ENCODE measurements around the gene TM9SF4. TPM values are rescaled to one million over a fixed set of nuclear protein-coding genes. Genes with fewer than 3 reads are reported as not detected.
A peak's percentile ranks its signal among the peaks of the same experiment; 100 is the strongest.
"Not testable (repeated sequence)": the region's sequence is repeated elsewhere in the genome, so short reads cannot be mapped to it uniquely, and the experiment has no call there.

TM9SF4 gene
- total RNA-seq, 5 donors from 2014 or later (not counting 1 experiment from before 2014, with no cell fraction given) = 32.6 to 42.3 (median 38.0) TPM

GRCh38 chr20:32191422-32191821, 81.9 kb downstream of the TM9SF4 start:
- ChIA-PET CTCF (interaction anchor here (0.5 to 0.8 kb wide), 3 partner anchors 71 to 1357 kb away, joined by 3 to 4 read pairs (median 3); no protein-coding TSS in a partner anchor), POLR2A (interaction anchor here in 1 of 2 donors (0.6 kb wide), 1 partner anchor 14 kb away, joined by 3 read pairs; no protein-coding TSS in a partner anchor)
- WGBS (ENCODE audit: insufficient coverage) = 78% methylated on average over 1 of the region's 3 CpGs
- peak overlapping the region; percentile 77 to 86 for H3K27ac Mint-ChIP-seq
- Histone ChIP-seq H3K27me3 (replicated peaks in 1 of 2; ENCODE audit: control insufficient read depth in 2 of 2, extremely low read depth in 1 of 2, insufficient read depth in 2 of 2, low read length in 1 of 2) (peaks cover 0 to 5% of the 10 kb centered on the region in 2 experiments), H3K4me3 (ENCODE audit: control insufficient read depth in 1 of 2, extremely low read depth in 1 of 2, low read length in 1 of 2) (no peak overlapping the region), H3K9me3 (no peaks in the 10 kb centered on the region), H3K4me1 (ENCODE audit: control insufficient read depth in 1 of 2, extremely low read depth in 1 of 2, insufficient read depth in 2 of 2, low read length in 2 of 2) (peaks cover 2 to 28% of the 10 kb centered on the region in 2 experiments), H3K36me3 (ENCODE audit: control insufficient read depth in 2 of 2, extremely low read depth in 1 of 2, insufficient read depth in 1 of 2, low read length in 1 of 2) (peaks cover 4 to 20% of the 10 kb centered on the region in 2 donors), H3K27ac (ENCODE audit: low read length) (no peak overlapping the region)
- H3K4me3 Mint-ChIP-seq = peak overlapping the region; percentile 79 to 81 (median 79)
- DNase-seq (no peak), ATAC-seq (replicated peaks in 1 of 4) (no peak)
- peaks cover 15% of the 10 kb centered on the region for H3K36me3 Mint-ChIP-seq
- H3K27me3 Mint-ChIP-seq = no peaks in the 10 kb centered on the region
- peaks cover 28 to 35% (median 29%) of the 10 kb centered on the region in 3 donors for H3K4me1 Mint-ChIP-seq
- H3K9me3 Mint-ChIP-seq = no peaks in the 10 kb centered on the region

GRCh38 chr20:32191873-32192272, 82.4 kb downstream of the TM9SF4 start:
- DNase-seq = no peak
- peaks cover 15% of the 10 kb centered on the region for H3K36me3 Mint-ChIP-seq
- peak overlapping the region; percentile 59 to 77 for H3K27ac Mint-ChIP-seq
- H3K4me3 Mint-ChIP-seq = no peak overlapping the region
- no peaks in the 10 kb centered on the region for H3K27me3 Mint-ChIP-seq
- peaks cover 28 to 33% (median 29%) of the 10 kb centered on the region in 3 donors for H3K4me1 Mint-ChIP-seq
- Histone ChIP-seq H3K27me3 (replicated peaks in 1 of 2; ENCODE audit: control insufficient read depth in 2 of 2, extremely low read depth in 1 of 2, insufficient read depth in 2 of 2, low read length in 1 of 2) (peaks cover 0 to 5% of the 10 kb centered on the region in 2 experiments), H3K9me3 (no peaks in the 10 kb centered on the region), H3K36me3 (ENCODE audit: control insufficient read depth in 2 of 2, extremely low read depth in 1 of 2, insufficient read depth in 1 of 2, low read length in 1 of 2) (peaks cover 8 to 24% of the 10 kb centered on the region in 2 donors), H3K27ac (ENCODE audit: low read length) (no peak overlapping the region), H3K4me1 (ENCODE audit: control insufficient read depth in 1 of 2, extremely low read depth in 1 of 2, insufficient read depth in 2 of 2, low read length in 2 of 2) (peaks cover 2 to 28% of the 10 kb centered on the region in 2 experiments), H3K4me3 (ENCODE audit: control insufficient read depth in 1 of 2, extremely low read depth in 1 of 2, low read length in 1 of 2) (no peak overlapping the region)
- no peaks in the 10 kb centered on the region for H3K9me3 Mint-ChIP-seq
- ChIA-PET POLR2A (no interaction called here), CTCF (no interaction called here)
- ATAC-seq (replicated peaks in 1 of 4) = no peak

DNA sequence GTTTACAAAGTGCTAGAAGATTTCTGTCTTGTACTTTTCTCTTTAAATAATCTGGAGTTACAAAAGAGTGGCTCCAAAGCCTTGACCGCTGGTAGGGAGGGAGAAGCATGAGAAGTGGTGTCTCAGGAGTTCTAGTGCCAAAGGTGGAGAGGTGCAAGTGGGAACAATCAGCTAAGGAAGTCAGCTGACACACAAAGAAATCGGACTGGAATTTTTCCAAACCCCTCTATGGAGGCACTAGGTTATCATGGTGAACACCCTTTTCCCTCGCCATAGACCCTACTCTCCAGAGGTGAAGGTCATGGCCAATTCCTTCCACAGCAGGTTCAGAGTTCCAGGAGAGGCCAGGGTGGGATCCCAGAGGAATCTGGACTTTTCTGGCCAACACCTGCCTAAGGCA, 83.2 kb downstream of the TM9SF4 start:
- no peak overlapping the region for H3K4me3 Mint-ChIP-seq
- Histone ChIP-seq H3K36me3 (ENCODE audit: control insufficient read depth in 2 of 2, extremely low read depth in 1 of 2, insufficient read depth in 1 of 2, low read length in 1 of 2) (peaks cover 12 to 31% of the 10 kb centered on the region in 2 donors), H3K4me1 (ENCODE audit: control insufficient read depth in 1 of 2, extremely low read depth in 1 of 2, insufficient read depth in 2 of 2, low read length in 2 of 2) (peaks cover 2 to 28% of the 10 kb centered on the region in 2 experiments), H3K27ac (ENCODE audit: low read length) (no peak overlapping the region), H3K27me3 (replicated peaks in 1 of 2; ENCODE audit: control insufficient read depth in 2 of 2, extremely low read depth in 1 of 2, insufficient read depth in 2 of 2, low read length in 1 of 2) (peaks cover 0 to 5% of the 10 kb centered on the region in 2 experiments), H3K9me3 (no peaks in the 10 kb centered on the region), H3K4me3 (ENCODE audit: control insufficient read depth in 1 of 2, extremely low read depth in 1 of 2, low read length in 1 of 2) (no peak overlapping the region)
- ChIA-PET CTCF (no interaction called here), POLR2A (no interaction called here)
- peaks cover 24% of the 10 kb centered on the region for H3K36me3 Mint-ChIP-seq
- no peaks in the 10 kb centered on the region for H3K27me3 Mint-ChIP-seq
- peaks cover 29 to 30% (median 29%) of the 10 kb centered on the region in 3 donors for H3K4me1 Mint-ChIP-seq
- H3K9me3 Mint-ChIP-seq = no peaks in the 10 kb centered on the region
- H3K27ac Mint-ChIP-seq = peak overlapping the region in 1 of 2 donors; percentile 77
- DNase-seq = no peak
- WGBS (ENCODE audit: insufficient coverage) = 100% methylated on average over 1 of the region's 3 CpGs
- no peak for ATAC-seq (replicated peaks in 1 of 4)

DNA sequence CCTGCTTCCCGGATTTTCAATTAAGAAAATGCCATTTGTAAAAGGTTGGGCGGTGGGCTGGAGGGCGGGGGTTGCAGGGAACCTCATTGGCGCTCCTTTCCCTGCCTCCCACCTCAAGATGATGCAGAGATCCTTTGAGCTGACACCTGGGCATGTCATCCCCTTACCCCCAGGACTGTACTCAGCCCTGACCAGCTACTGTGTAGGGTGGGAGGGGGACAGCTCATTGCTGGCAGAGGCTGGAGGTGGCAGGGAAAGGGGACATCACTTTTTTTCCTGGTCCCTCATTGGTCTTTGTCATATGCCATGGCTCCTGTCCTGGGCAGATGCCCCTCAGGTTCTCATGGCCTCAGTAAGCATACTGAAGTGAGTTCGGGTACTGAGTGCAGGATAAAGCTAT, 83.8 kb downstream of the TM9SF4 start:
- not testable (repeated sequence) for H3K9me3 ChIP-seq; H3K27me3 ChIP-seq (replicated peaks in 1 of 2; ENCODE audit: control insufficient read depth in 2 of 2, extremely low read depth in 1 of 2, insufficient read depth in 2 of 2, low read length in 1 of 2); H3K4me3 ChIP-seq (ENCODE audit: control insufficient read depth in 1 of 2, extremely low read depth in 1 of 2, low read length in 1 of 2); H3K27me3 Mint-ChIP-seq; H3K9me3 Mint-ChIP-seq; H3K27ac ChIP-seq (ENCODE audit: low read length); DNase-seq; ATAC-seq (replicated peaks in 1 of 4); H3K4me3 Mint-ChIP-seq
- peak overlapping the region in 1 of 2 donors; percentile 77 for H3K27ac Mint-ChIP-seq
- no CpG with 5 or more reads among the region's 5 CpGs for WGBS (ENCODE audit: insufficient coverage)
- H3K4me1 Mint-ChIP-seq = peaks cover 24 to 29% (median 28%) of the 10 kb centered on the region in 3 donors
- Histone ChIP-seq H3K4me1 (ENCODE audit: control insufficient read depth in 1 of 2, extremely low read depth in 1 of 2, insufficient read depth in 2 of 2, low read length in 2 of 2) (peaks cover 2 to 24% of the 10 kb centered on the region in 2 experiments), H3K36me3 (ENCODE audit: control insufficient read depth in 2 of 2, extremely low read depth in 1 of 2, insufficient read depth in 1 of 2, low read length in 1 of 2) (peaks cover 12 to 37% of the 10 kb centered on the region in 2 donors)
- CTCF ChIA-PET = interaction anchor here in 1 of 2 donors (0.6 kb wide), 1 partner anchor 887 kb away, joined by 3 read pairs; no protein-coding TSS in a partner anchor
- POLR2A ChIA-PET = interaction anchor here in 1 of 2 donors (0.6 kb wide), 1 partner anchor 92 kb away, joined by 7 read pairs; no protein-coding TSS in a partner anchor
- H3K36me3 Mint-ChIP-seq = peaks cover 27% of the 10 kb centered on the region

GRCh38 chr20:32193996-32194395, 84.5 kb downstream of the TM9SF4 start:
- no peak overlapping the region for H3K27ac Mint-ChIP-seq
- CTCF ChIA-PET = no interaction called here
- no peak for ATAC-seq (replicated peaks in 1 of 4)
- H3K27me3 Mint-ChIP-seq = no peaks in the 10 kb centered on the region
- POLR2A ChIA-PET = no interaction called here
- WGBS (ENCODE audit: insufficient coverage) = 100% methylated on average over 4 of the region's 6 CpGs
- H3K36me3 ChIP-seq (ENCODE audit: control insufficient read depth in 2 of 2, extremely low read depth in 1 of 2, insufficient read depth in 1 of 2, low read length in 1 of 2) = peaks cover 12 to 44% of the 10 kb centered on the region in 2 donors
- DNase-seq = no peak
- H3K9me3 Mint-ChIP-seq = no peaks in the 10 kb centered on the region
- peaks cover 27% of the 10 kb centered on the region for H3K36me3 Mint-ChIP-seq
- peaks cover 0 to 5% of the 10 kb centered on the region in 2 experiments for H3K27me3 ChIP-seq (replicated peaks in 1 of 2; ENCODE audit: control insufficient read depth in 2 of 2, extremely low read depth in 1 of 2, insufficient read depth in 2 of 2, low read length in 1 of 2)
- peaks cover 2 to 19% of the 10 kb centered on the region in 2 experiments for H3K4me1 ChIP-seq (ENCODE audit: control insufficient read depth in 1 of 2, extremely low read depth in 1 of 2, insufficient read depth in 2 of 2, low read length in 2 of 2)
- no peak overlapping the region for H3K27ac ChIP-seq (ENCODE audit: low read length)
- H3K4me3 ChIP-seq (ENCODE audit: control insufficient read depth in 1 of 2, extremely low read depth in 1 of 2, low read length in 1 of 2) = no peak overlapping the region
- H3K4me1 Mint-ChIP-seq = peaks cover 17 to 28% (median 27%) of the 10 kb centered on the region in 3 donors
- H3K4me3 Mint-ChIP-seq = no peak overlapping the region
- H3K9me3 ChIP-seq = no peaks in the 10 kb centered on the region

DNA sequence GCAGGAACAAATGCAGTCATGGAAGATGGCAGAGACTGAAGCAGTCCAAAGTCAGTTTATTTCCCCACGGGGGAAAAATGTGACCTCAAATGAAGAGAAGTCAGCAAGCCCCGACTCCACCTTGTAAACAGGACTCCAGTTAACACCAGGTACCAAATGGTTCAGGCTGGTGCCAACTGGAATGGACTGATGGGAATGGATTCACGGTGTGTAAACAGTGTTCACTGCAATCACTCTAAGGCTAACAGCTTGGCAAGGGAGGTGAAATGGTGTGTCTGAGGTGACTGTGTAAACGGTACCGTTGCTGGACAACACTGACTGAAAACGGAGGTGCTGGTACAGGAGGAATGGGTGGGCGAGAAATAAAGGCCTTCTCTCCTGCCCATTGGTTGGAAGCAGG, 86.1 kb downstream of the TM9SF4 start:
- no peaks in the 10 kb centered on the region for H3K9me3 ChIP-seq
- Mint-ChIP-seq H3K4me3 (no peak overlapping the region), H3K36me3 (peaks cover 31% of the 10 kb centered on the region), H3K27me3 (no peaks in the 10 kb centered on the region), H3K4me1 (peaks cover 16 to 22% (median 22%) of the 10 kb centered on the region in 3 donors), H3K27ac (no peak overlapping the region), H3K9me3 (no peaks in the 10 kb centered on the region)
- DNase-seq (no peak), ATAC-seq (replicated peaks in 1 of 4) (no peak)
- no peak overlapping the region for H3K27ac ChIP-seq (ENCODE audit: low read length)
- H3K4me1 ChIP-seq (ENCODE audit: control insufficient read depth in 1 of 2, extremely low read depth in 1 of 2, insufficient read depth in 2 of 2, low read length in 2 of 2) = peaks cover 0 to 10% of the 10 kb centered on the region in 2 experiments
- ChIA-PET CTCF (no interaction called here), POLR2A (no interaction called here)
- no peaks in the 10 kb centered on the region for H3K27me3 ChIP-seq (replicated peaks in 1 of 2; ENCODE audit: control insufficient read depth in 2 of 2, extremely low read depth in 1 of 2, insufficient read depth in 2 of 2, low read length in 1 of 2)
- peaks cover 12 to 54% of the 10 kb centered on the region in 2 donors for H3K36me3 ChIP-seq (ENCODE audit: control insufficient read depth in 2 of 2, extremely low read depth in 1 of 2, insufficient read depth in 1 of 2, low read length in 1 of 2)
- WGBS (ENCODE audit: insufficient coverage) = 74% methylated on average over 4 of the region's 7 CpGs
- no peak overlapping the region for H3K4me3 ChIP-seq (ENCODE audit: control insufficient read depth in 1 of 2, extremely low read depth in 1 of 2, low read length in 1 of 2)
